ENCODE measurements around the gene SYPL1. TPM values are rescaled to one million over a fixed set of nuclear protein-coding genes. Genes with fewer than 3 reads are reported as not detected.

The SYPL1 gene
- total and polyA plus RNA-seq, 2 donors (not counting 3 experiments of a cell fraction or from before 2014, with no cell fraction given), result 59.8 to 67.1 TPM

GRCh38 chr7:106057204-106057961 lies 54.7 kb downstream of the SYPL1 start:
- Histone ChIP-seq H3K4me1 (ENCODE audit: control insufficient read depth, extremely low read depth, insufficient read depth, low read length) (no peaks in the 10 kb centered on the region), H3K9me3 (replicated peaks; ENCODE audit: control insufficient read depth, insufficient read depth, low read length) (no peaks in the 10 kb centered on the region), H3K36me3 (ENCODE audit: control insufficient read depth in 2 of 2, extremely low read depth in 1 of 2, insufficient read depth in 2 of 2, low read length in 2 of 2) (no peaks in the 10 kb centered on the region), H3K79me2 (ENCODE audit: control insufficient read depth, insufficient read depth, low read length) (no peaks in the 10 kb centered on the region), H3K9ac (replicated peaks; ENCODE audit: extremely low read depth, insufficient read depth, low read length) (no peak overlapping the region), H3K4me3 (replicated peaks in 1 of 3; ENCODE audit: insufficient read depth in 1 of 3, low read depth in 1 of 3, low read length in 3 of 3) (no peak overlapping the region), H3K27ac (ENCODE audit: insufficient read depth, low read depth, low read length) (no peak overlapping the region), H3K4me2 (ENCODE audit: insufficient read depth, low read length) (no peak overlapping the region), H3K27me3 (ENCODE audit: control insufficient read depth in 2 of 2, insufficient read depth in 2 of 2, low read length in 2 of 2) (peaks cover 5 to 8% of the 10 kb centered on the region in 2 experiments), H4K20me1 (replicated peaks; ENCODE audit: control insufficient read depth, extremely low read depth, insufficient read depth, low read length) (no peaks in the 10 kb centered on the region), H2AFZ (ENCODE audit: low read depth, low read length) (no peak overlapping the region), H3K9me1 (replicated peaks; ENCODE audit: control insufficient read depth, extremely low read depth, insufficient read depth, low read length) (no peaks in the 10 kb centered on the region)
- DNase-seq (ENCODE audit: low read depth, low spot score), result no peak
- dilution Hi-C loops (cut with MboI; ENCODE audit: extremely low pct_ligation_motif_present, low sequenced_read_pairs) (loop anchor here (25.0 kb wide), 1 partner anchor 105 kb away; no protein-coding TSS in a partner anchor), intact Hi-C loops (cut with micrococcal nuclease) (loop anchor here (1.0 kb wide), 2 partner anchors 96 to 109 kb away; no protein-coding TSS in a partner anchor)
- no peak for FAIRE-seq
- TF ChIP-seq CTCF (IDR thresholded peaks at IDR 0.05; ENCODE audit: extremely low read depth in 1 of 2, insufficient read depth in 1 of 2, low read depth in 1 of 2, low read length in 2 of 2) (no peak), JUN (IDR thresholded peaks at IDR 0.05; ENCODE audit: borderline replicate concordance, insufficient read depth, insufficient read length, low read depth) (no peak), GATA2 (IDR thresholded peaks at IDR 0.05; ENCODE audit: insufficient read depth, insufficient read length, low read depth, low read length) (no peak), MYC (IDR thresholded peaks at IDR 0.05; ENCODE audit: low read depth, low read length) (no peak), MAX (IDR thresholded peaks at IDR 0.05; ENCODE audit: insufficient read depth, insufficient read length) (no peak), POLR2A (IDR thresholded peaks at IDR 0.05; ENCODE audit: low read depth, low read length) (no peak), POLR2AphosphoS5 (IDR thresholded peaks at IDR 0.05; ENCODE audit: insufficient read depth, low read depth, low read length) (no peak), EZH2 (IDR thresholded peaks at IDR 0.05; ENCODE audit: borderline replicate concordance, low read depth, low read length, severe bottlenecking) (no peak), FOS (IDR thresholded peaks at IDR 0.05; ENCODE audit: borderline replicate concordance, insufficient read depth, low read length) (no peak)
- no TSS peak for BruUV-seq (replicated peaks)
- ChIA-PET POLR2A (no interaction called here), CTCF (interaction anchor here (1.1 to 8.8 kb wide), 9 partner anchors 9 to 111 kb away, joined by 3 to 209 read pairs (median 6); no protein-coding TSS in a partner anchor)

Data from endothelial cell of umbilical vein (primary cell).